HCEC 1CT (cell line): ENCODE measurements around the gene NACC1.
"Not testable (repeated sequence)": the region's sequence is repeated elsewhere in the genome, so short reads cannot be mapped to it uniquely, and the experiment has no call there.

Experiments used
- DNase-seq: peaks from one replicate; pipeline ENCODE4 v3.0.0-alpha.2; 2017

Gene NACC1

DNA sequence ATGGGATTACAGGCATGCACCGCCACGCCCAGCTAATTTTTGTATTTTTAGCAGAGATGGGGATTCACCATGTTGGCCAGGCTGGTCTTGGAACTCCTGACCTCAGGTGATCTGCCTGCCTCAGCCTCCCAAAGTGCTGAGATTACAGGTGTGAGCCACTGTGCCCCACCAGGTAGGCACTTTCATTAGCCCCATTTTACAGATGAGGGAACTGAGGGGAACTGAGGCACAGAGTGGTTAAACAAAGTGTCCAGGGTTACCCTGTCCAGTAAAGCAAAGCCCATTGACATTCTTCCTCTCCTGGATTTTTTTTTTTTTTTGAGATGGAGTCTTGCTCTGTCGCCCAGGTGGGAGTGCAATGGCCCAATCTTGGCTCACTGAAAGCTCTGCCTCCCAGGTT lies 48.1 kb downstream of the NACC1 start:
- DNase-seq = not testable (repeated sequence)

DNA sequence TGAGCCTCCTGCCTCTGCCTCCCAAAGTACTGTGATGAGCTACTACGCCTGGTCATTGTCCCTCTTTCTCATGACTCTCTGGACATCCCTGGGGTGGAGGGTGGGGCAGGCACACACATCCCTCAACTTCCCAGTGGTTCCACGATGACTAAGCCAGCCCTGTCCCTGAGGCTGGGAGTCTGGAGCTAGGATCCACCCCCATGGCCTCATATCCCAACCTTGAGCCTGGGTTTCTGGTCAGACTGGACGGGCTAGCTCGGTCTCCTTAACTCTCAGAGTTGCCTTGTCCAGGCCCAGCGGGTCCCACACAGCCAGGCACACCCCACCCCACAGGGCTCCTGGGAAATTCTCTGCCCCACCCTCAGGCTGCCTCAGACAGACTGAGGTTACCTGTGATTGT lies 51.7 kb downstream of the NACC1 start:
- peak; percentile 61 for DNase-seq

DNA sequence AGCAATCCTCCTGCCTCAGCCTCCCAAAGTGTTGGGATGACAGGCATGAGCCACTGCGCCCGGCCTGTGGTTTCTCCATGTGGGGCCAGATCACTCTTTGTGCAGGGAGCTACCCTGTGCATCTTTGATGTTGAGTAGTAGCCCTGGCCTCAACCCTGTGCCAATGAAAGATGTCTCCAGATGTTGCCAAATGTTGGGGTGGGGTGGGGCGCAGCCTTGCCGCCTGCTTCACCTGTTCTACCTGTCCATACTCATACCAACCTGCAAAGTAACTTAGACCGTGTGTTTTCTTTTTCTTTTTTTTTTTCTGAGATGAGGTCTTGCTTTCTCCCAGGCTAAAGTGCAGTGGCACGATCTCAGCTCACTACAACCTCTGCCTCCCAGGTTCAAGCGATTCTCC lies 53.1 kb downstream of the NACC1 start:
- DNase-seq = no peak

DNA sequence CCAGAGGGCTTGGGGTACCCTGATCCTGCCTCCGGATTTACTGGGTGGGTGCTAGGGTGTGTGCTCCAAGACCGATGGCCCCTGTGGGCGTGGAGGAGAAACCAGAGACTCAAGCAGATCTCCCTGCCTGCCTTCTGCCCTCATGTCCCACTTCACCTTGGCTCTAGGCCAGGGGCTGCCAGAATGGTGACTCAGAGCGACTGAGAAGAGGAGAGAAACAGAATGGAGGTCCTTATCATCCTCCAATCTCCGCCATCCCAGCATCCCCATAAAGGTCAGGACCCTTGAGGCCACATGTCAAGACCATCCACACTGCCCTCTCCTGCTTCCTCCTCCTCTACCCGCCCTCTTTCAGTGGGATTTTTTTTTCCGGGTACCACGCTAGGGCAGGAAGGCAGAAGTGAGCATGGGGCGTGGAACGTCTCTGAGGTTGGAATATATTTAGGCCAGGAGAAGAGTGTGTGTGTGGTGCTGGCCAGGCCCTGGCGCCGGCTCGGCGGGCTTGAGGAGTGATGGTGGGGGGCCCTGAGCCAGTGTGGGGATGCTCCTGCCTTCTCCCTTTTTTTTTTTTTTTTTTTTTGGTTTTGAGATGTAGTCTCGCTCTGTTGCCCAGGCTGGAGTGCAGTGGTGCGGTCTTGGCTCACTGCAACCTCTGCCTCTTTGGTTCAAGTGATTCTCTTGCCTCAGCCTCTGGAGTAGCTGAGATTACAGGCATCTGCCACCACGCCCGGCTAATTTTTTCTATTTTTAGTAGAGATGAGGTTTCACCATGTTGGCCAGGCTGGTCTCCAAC lies 54.5 kb downstream of the NACC1 start:
- DNase-seq = peak; percentile 60

DNA sequence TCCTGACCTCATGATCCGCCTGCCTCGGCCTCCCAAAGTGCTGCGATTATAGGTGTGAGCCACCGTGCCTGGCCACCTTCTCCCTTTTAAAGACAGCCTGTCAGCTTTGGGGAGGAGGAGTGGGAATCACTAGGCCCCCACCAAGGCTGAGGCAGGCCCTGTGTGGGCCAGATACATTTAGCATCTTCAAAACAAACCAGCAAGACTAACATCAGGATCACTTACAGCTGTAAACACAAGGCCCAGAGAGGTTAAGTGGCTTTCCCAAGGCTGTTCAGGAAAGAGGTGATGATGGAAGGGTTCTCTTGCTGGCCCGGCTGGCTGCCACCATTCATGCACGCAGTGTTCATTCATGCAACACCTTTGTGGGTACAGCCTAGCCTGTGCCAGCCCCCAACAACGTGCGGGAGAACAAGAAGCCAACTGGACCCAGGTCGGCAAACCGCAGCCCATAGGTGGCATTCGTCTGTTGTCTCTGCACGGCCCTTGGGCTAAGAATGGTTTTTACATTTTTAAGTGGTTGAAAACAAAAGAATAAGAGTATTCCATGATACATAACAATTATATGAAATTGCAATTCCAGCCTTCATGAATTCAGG lies 55.2 kb downstream of the NACC1 start:
- DNase-seq = no peak

DNA sequence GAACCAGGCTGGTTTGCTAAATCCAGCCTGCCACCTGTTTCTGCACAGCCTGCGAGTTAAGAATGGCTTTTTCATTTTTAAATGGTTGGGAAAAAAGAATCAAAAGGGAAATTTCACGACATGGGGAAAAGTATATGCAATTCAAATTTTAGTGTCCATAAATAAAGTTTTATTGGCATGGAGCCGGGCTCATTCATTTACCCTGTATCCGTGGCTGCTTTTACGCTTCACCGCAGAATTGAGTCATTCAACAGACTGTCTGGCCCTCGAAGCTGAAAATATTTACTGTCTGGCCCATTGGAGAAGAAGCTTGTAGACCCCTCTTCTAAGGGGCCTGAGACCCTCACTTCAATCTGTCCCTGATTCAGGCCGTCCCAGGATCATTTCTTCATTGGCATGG lies 58.3 kb downstream of the NACC1 start:
- DNase-seq = no peak

DNA sequence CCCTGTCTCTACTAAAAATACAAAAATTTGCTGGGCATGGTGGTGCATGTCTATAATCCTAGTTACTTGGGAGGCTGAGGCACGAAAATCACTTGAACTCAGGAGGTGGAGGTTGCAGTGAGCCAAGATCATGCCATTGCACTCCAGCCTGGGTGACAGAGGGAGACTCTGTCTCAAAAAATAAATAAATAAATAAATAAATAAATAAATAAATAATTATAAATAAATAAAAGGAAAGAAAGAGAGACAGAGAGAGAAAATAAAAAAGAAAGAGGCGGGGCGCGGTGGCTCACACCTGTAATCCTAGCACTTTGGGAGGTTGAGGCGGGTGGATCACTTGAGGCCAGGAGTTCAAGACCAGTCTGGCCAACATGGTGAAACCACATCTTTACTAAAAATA lies 59.5 kb downstream of the NACC1 start:
- not testable (repeated sequence) for DNase-seq

DNA sequence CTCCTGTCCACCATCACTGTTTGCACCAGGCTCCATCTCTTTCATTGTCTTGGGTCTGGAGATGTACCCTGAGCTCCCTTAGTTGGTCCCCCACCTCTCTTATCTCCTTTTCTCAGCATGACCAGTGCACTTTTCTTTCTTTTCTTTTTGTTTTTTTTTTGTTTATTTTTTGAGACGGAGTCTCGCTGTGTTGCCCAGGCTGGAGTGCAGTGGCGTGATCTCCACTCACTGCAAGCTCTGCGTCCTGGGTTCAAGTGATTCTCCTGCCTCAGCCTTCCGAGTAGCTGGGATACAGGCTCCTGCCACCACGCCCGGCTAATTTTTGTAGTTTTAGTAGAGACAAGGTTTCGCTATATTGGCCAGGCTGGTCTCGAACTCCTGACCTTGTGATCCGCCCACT lies 60.2 kb downstream of the NACC1 start:
- not testable (repeated sequence) for DNase-seq

DNA sequence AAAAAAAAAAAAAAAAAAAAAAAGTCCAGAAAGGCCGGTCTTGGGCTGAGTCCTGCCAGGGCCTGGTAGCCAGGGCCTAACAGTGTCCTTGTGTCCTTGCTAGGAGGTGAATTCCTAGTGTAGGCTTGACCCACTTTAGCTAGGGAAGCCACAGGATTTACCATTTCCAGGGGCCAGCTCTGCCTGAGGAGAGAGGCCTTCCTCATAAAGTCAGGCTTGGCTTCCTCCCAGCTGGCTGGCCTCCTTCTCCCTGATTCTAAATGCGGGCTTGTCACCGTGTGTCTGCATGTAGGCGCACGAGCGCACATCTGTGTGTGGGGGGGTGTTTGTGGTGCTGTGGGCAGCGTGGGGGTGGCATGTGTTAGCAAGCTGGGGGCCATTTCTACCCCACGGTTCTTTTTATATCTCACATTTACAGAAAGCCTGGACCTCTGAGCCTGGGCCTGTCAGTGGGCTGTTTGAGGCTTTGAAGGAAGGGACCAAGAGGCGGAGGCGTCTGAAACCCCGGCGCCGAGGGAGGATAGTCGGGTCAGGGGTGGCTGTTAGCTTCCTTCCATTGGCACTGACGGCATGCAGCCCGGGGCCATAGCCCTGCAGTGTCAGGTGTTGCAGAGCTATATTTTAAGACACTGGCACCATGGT lies 63.8 kb downstream of the NACC1 start:
- no peak for DNase-seq

DNA sequence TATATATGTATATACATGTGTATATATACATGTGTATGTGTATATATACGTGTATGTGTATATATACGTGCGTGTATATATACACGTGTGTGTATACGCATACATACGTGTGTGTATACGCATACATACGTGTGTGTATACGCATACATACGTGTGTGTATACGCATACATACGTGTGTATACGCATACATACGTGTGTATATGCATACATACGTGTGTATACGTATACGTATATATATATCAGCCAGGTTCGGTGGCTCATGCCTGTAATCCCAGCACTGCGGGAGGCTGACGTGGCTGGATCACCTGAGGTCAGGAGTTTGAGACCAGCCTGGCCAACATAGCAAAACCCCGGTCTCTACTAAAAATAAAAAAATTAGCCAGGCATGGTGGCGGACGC lies 66.9 kb downstream of the NACC1 start:
- not testable (repeated sequence) for DNase-seq

DNA sequence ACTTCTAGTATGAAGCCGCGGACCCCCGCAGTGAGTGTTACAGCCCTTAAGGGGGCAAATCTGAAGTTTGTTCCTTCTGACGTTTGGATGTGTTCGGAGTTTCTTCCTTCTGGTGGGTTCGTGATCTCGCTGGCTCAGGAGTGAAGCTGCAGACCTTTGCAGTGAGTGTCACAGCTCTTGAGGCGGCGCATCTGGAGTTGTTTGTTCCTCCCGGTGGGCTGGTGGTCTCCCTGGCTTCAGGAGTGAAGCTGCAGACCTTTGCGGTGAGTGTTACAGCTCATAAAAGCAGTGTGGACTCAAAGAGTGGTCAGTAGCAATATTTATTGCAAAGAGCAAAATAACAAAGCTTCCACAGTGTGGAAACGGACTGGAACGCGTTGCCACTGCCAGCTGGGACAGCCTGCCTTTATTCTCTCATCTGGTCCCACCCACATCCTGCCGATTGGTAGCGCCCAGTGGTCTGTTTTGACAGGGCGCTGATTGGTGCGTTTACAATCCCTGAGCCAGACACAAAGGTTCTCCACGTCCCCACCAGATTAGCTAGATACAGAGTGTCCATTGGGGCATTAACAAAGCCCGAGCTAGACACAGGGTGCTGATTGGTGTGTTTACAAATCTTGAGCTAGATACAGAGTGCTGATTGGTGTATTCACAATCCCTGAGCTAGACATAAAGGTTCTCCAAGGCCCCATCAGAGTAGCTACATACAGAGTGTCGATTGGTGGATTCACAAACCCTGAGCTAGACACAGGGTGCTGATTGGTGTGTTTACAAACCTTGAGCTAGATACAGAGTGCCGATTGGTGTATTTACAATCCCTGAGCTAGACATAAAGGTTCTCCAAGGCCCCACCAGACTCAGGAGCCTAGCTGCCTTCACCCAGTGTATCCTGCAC lies 67.9 kb downstream of the NACC1 start:
- DNase-seq = not testable (repeated sequence)

DNA sequence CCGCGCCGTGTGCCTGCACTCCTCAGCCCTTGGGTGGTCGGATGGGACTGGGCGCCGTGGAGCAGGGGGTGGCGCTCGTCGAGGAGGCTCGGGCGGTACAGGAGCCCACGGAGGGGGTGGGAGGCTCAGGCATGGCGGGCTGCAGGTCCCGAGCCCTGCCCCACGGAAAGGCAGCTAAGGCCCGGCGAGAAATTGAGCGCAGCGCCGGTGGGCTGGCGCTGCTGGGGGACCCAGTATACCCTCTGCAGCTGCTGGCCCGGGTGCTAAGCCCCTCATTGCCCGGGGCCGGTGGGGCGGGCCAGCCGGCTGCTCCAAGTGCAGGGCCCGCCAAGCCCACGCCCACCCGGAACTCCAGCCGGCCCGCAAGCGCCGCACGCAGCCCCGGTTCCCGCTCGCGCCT lies 68.6 kb downstream of the NACC1 start:
- not testable (repeated sequence) for DNase-seq

DNA sequence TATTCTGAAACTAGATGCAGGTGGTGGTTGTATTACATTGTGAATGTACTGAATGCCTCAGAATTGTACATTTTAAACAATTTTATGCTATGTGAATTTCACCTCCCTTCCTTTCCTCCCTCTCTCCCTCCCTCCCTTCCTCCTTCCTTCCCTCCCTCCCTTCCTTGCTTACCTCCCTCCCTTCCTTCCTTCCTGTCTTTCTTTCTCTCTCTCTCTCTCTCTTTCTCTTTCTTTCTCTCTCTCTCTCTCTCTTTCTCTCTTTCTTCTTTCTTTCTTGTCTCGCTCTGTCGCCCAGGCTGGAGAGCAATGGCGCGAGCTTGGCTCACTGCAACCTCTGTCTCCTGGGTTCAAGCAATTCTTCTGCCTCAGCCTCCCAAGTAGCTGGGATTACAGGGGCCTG lies 69.4 kb downstream of the NACC1 start:
- DNase-seq = no peak

DNA sequence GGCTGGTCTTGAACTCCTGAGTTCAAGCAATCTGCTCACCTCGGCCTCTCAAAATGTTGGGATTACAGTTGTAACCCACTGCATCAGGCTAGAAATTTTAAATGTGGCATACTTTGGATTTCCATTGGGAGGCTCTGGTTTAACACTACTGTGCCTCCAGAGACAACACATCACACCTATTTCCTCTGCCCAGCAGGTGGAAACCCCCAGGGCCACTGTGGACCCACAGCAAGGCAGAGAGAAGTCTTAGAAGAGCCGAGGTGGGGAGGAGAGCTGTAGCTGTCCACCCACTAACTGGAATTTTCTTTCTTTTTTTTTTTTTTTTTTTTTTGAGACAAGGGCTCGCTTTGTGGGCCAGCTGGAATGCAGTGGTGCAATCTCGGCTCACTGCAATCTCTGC lies 71.5 kb downstream of the NACC1 start:
- DNase-seq = no peak
